OCI-LY3 (cell line): ENCODE data around the gene MPRIP.

Experiments
- CTCF ChIP-seq: fragments of 200-600, 300-600 bp; sonication (generic); IDR thresholded peaks from 2 replicates; pipeline ENCODE4 v1.5.1; 2014; ENCODE audit warnings: antibody characterized with exemption, low read length, low read depth
- EZH2phosphoT487 ChIP-seq: fragments of 200-600 bp; shearing (Covaris generic); IDR thresholded peaks from 2 replicates; pipeline ENCODE4 v1.6.1; 2018; ENCODE audit warnings: antibody characterized with exemption, mixed run types, low read depth

- TF ChIP-seq CTCF (no peak), EZH2phosphoT487 (no peak)
These were observed 92.0 kb downstream of the MPRIP start for GRCh38 chr17:17134051-17134956.
